Neural cell (in vitro differentiated cells): ENCODE data around the gene PLXNB1. TPM values are rescaled to one million over a fixed set of nuclear protein-coding genes. Genes with fewer than 3 reads are reported as not detected.

Experiments used
- H2AFZ ChIP-seq: fragments of 200-600, 300-800 bp; sonication (generic), shearing (Covaris generic); 2 replicates; pipeline ENCODE4 v1.6.0; 2014; ENCODE audit warnings: low read depth, mild to moderate bottlenecking, antibody characterized with exemption, low read length, moderate library complexity
- H3F3A ChIP-seq: fragments of 200-600 bp; shearing (Covaris generic); 2 replicates; pipeline ENCODE4 v1.6.1; 2016; ENCODE audit warnings: mild to moderate bottlenecking, moderate library complexity, mixed read lengths, antibody characterized with exemption, low read length; ENCODE audit not compliant: insufficient read depth, poor library complexity, severe bottlenecking
- H3K27ac ChIP-seq: fragments of 200-600, 300-800 bp; sonication (generic), shearing (Covaris generic); 2 replicates; pipeline ENCODE4 v1.5.1; 2014; ENCODE audit warnings: mild to moderate bottlenecking, low read length, moderate library complexity
- H3K27me3 ChIP-seq: fragments of 300-800, 200-600 bp; sonication (generic), shearing (Covaris generic); 2 replicates; pipeline ENCODE4 v1.6.0; 2014; ENCODE audit warnings: mild to moderate bottlenecking, low read depth, low read length, moderate library complexity; ENCODE audit not compliant: insufficient read depth
- H3K36me3 ChIP-seq: fragments of 300-800, 200-600 bp; sonication (generic), shearing (Covaris generic); 2 replicates; pipeline ENCODE4 v1.5.1; 2014; ENCODE audit warnings: mild to moderate bottlenecking, antibody characterized with exemption, low read length, moderate library complexity; ENCODE audit not compliant: insufficient read depth
- H3K4me2 ChIP-seq: fragments of 300-800, 200-600 bp; sonication (generic), shearing (Covaris generic); 2 replicates; pipeline ENCODE4 v1.6.0; 2014; ENCODE audit warnings: mild to moderate bottlenecking, low read length
- H3K4me3 ChIP-seq: fragments of 300-800, 200-600 bp; sonication (generic), shearing (Covaris generic); 2 replicates; pipeline ENCODE4 v1.5.1; 2014; ENCODE audit warnings: mild to moderate bottlenecking, low read length, moderate library complexity
- H3K79me2 ChIP-seq: fragments of 200-600 bp; shearing (Covaris generic); replicated peaks from 2 replicates; pipeline ENCODE4 v1.6.0; 2014; ENCODE audit warnings: mild to moderate bottlenecking, low read length, moderate library complexity; ENCODE audit not compliant: insufficient read depth
- H3K9ac ChIP-seq: fragments of 300-800, 200-600 bp; sonication (generic), shearing (Covaris generic); 2 replicates; pipeline ENCODE4 v1.6.1; 2016; ENCODE audit warnings: mild to moderate bottlenecking, low read length, mixed read lengths
- H3K9me2 ChIP-seq: fragments of 200-600 bp; shearing (Covaris generic); 2 replicates; pipeline ENCODE4 v1.6.1; 2016; ENCODE audit warnings: mild to moderate bottlenecking, low read length, mixed read lengths; ENCODE audit not compliant: insufficient read depth
- H3K9me3 ChIP-seq: fragments of 200-600, 300-800 bp; sonication (generic), shearing (Covaris generic); 2 replicates; pipeline ENCODE4 v1.6.1; 2016; ENCODE audit warnings: mild to moderate bottlenecking, mixed run types, low read length, moderate library complexity, mixed read lengths
- H4K20me1 ChIP-seq: fragments of 200-600 bp; shearing (Covaris generic); 2 replicates; pipeline ENCODE4 v1.6.1; 2016; ENCODE audit warnings: mild to moderate bottlenecking, mixed run types; ENCODE audit not compliant: insufficient read depth
- CTCF ChIP-seq: fragments of 450-650 bp; IDR thresholded peaks from 2 replicates; pipeline ENCODE4 v1.5.1; 2014; ENCODE audit warnings: antibody characterized with exemption, mild to moderate bottlenecking, moderate library complexity; ENCODE audit not compliant: poor library complexity, severe bottlenecking
- EP300 ChIP-seq: fragments of 450-650 bp; conservative IDR thresholded peaks from 2 replicates; pipeline ENCODE4 v1.6.1; 2014; ENCODE audit warnings: antibody characterized with exemption, mild to moderate bottlenecking, moderate library complexity; ENCODE audit not compliant: poor library complexity, severe bottlenecking
- EZH2 ChIP-seq: fragments of 200-600, 300-800 bp; shearing (Covaris generic), sonication (generic); IDR thresholded peaks from 2 replicates; pipeline ENCODE4 v1.6.1; 2014; ENCODE audit warnings: antibody characterized with exemption, low read length, borderline replicate concordance, mild to moderate bottlenecking; ENCODE audit not compliant: insufficient read depth, poor library complexity, severe bottlenecking
- MXI1 ChIP-seq: fragments of 450-650 bp; conservative IDR thresholded peaks from 2 replicates; pipeline ENCODE4 v1.6.1; 2014; ENCODE audit warnings: antibody characterized with exemption, mild to moderate bottlenecking; ENCODE audit not compliant: poor library complexity, severe bottlenecking
- POLR2AphosphoS5 ChIP-seq: IDR thresholded peaks from 2 replicates; pipeline ENCODE4 v1.6.1; 2012
- RAD21 ChIP-seq: fragments of 450-650 bp; conservative IDR thresholded peaks from 2 replicates; pipeline ENCODE4 v1.6.1; 2014; ENCODE audit warnings: antibody characterized with exemption, mild to moderate bottlenecking, moderate library complexity
- SMC3 ChIP-seq: fragments of 450-650 bp; conservative IDR thresholded peaks from 2 replicates; pipeline ENCODE4 v1.6.1; 2014; ENCODE audit warnings: antibody characterized with exemption, mild to moderate bottlenecking, moderate library complexity; ENCODE audit not compliant: poor library complexity
- TAF1 ChIP-seq: IDR thresholded peaks from 2 replicates; pipeline ENCODE4 v1.6.1; 2012; ENCODE audit warnings: low read depth
- polyA plus RNA-seq: library from polyadenylated mRNA; depleted of rRNA; stranded (reverse); fragments of >200 nt; gene quantifications from 2 replicates; pipeline ENCODE4 v1.2.3, GENCODE V29; 2014
- TF ChIP-seq, protein P1 (sequence below): IDR thresholded peaks from 2 replicates; pipeline ENCODE4 v1.6.1; 2012; ENCODE audit warnings: borderline replicate concordance

Gene PLXNB1
- polyA plus RNA-seq, 1 donor from 2014 or later, result 134 TPM

DNA sequence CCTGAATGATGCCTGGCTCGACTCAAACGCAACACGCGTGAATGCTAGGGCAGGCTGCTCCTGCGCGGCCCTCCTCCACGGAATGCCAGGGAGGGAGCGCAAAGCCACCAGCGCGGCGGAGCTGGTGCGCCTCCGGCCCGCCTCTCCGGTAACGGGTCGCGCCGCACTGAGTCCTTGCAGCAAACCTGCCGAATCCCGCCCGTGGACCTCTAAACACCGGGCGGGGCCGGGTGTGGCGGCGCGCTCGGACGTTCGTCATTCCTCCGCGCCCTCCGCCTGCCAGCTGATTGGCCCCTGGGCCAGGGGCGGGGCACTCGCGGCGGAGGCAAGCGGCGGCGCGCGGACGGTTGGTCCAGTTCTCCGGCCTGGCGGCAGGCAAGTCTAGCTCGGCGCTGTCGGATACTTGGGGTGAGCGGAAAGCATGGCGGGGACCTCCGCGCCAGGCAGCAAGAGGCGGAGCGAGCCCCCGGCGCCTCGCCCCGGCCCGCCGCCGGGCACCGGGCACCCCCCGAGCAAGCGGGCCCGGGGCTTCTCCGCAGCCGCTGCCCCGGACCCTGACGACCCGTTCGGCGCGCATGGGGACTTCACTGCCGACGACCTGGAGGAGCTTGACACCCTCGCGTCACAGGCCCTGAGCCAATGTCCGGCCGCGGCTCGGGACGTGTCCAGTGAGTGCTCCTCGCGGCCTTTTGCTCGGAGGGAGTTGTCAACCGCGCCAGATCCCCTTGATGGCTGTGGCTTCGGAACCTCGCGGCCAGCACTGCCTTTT, 16.7 kb upstream of the PLXNB1 start, which contains the start of gene ATRIP:
TSS of gene ATRIP (plus strand) at position 313 of the 769 bp plus-strand sequence. CDS start at position 422, 109 bp downstream.
- no peaks in the 10 kb centered on the region for H4K20me1 ChIP-seq
- no peaks in the 10 kb centered on the region for H3K9me2 ChIP-seq
- peak within 1 kb of the TSS; percentile 97 for H3K4me3 ChIP-seq
- H3K27ac ChIP-seq, result peak within 1 kb of the TSS; percentile 78
- H3K9me3 ChIP-seq, result no peaks in the 10 kb centered on the region
- peaks cover 21% of the 10 kb centered on the region for H3K79me2 ChIP-seq
- H3K9ac ChIP-seq, result peak within 1 kb of the TSS; percentile 90
- TF ChIP-seq, protein P1, sequence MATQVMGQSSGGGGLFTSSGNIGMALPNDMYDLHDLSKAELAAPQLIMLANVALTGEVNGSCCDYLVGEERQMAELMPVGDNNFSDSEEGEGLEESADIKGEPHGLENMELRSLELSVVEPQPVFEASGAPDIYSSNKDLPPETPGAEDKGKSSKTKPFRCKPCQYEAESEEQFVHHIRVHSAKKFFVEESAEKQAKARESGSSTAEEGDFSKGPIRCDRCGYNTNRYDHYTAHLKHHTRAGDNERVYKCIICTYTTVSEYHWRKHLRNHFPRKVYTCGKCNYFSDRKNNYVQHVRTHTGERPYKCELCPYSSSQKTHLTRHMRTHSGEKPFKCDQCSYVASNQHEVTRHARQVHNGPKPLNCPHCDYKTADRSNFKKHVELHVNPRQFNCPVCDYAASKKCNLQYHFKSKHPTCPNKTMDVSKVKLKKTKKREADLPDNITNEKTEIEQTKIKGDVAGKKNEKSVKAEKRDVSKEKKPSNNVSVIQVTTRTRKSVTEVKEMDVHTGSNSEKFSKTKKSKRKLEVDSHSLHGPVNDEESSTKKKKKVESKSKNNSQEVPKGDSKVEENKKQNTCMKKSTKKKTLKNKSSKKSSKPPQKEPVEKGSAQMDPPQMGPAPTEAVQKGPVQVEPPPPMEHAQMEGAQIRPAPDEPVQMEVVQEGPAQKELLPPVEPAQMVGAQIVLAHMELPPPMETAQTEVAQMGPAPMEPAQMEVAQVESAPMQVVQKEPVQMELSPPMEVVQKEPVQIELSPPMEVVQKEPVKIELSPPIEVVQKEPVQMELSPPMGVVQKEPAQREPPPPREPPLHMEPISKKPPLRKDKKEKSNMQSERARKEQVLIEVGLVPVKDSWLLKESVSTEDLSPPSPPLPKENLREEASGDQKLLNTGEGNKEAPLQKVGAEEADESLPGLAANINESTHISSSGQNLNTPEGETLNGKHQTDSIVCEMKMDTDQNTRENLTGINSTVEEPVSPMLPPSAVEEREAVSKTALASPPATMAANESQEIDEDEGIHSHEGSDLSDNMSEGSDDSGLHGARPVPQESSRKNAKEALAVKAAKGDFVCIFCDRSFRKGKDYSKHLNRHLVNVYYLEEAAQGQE, result peak; percentile 73
- TF ChIP-seq MXI1 (peak; percentile 95), SMC3 (no peak), POLR2AphosphoS5 (peak; percentile 92), RAD21 (no peak), EZH2 (no peak), TAF1 (peak; percentile 76), EP300 (no peak), CTCF (no peak)
- no peaks in the 10 kb centered on the region for H3K27me3 ChIP-seq
- H3K36me3 ChIP-seq, result no peaks in the 10 kb centered on the region
- peak within 1 kb of the TSS; percentile 90 for H2AFZ ChIP-seq
- H3K4me2 ChIP-seq, result peak within 1 kb of the TSS; percentile 96
- no peaks in the 10 kb centered on the region for H3F3A ChIP-seq

GRCh38 chr3:48446043-48446424, 16.1 kb upstream of the PLXNB1 start:
- peak overlapping the region; percentile 86 for H3K4me2 ChIP-seq
- H3K4me3 ChIP-seq, result peak overlapping the region; percentile 97
- peak overlapping the region; percentile 78 for H3K27ac ChIP-seq
- H3K9me3 ChIP-seq, result no peaks in the 10 kb centered on the region
- H3K79me2 ChIP-seq, result peaks cover 26% of the 10 kb centered on the region
- H2AFZ ChIP-seq, result peak overlapping the region; percentile 90
- peak overlapping the region; percentile 90 for H3K9ac ChIP-seq
- H3K36me3 ChIP-seq, result no peaks in the 10 kb centered on the region
- no peak for TF ChIP-seq MXI1
- no peak for TF ChIP-seq TAF1
- no peak for TF ChIP-seq EP300
- TF ChIP-seq RAD21, result no peak
- TF ChIP-seq, protein P1, result no peak
- no peak for TF ChIP-seq POLR2AphosphoS5
- no peak for TF ChIP-seq CTCF
- no peak for TF ChIP-seq SMC3
- no peak for TF ChIP-seq EZH2
- no peaks in the 10 kb centered on the region for H4K20me1 ChIP-seq
- H3F3A ChIP-seq, result no peaks in the 10 kb centered on the region
- no peaks in the 10 kb centered on the region for H3K9me2 ChIP-seq
- H3K27me3 ChIP-seq, result no peaks in the 10 kb centered on the region
